HG02870 (cell line): ENCODE data around the gene CD247.

Source experiments
- ATAC-seq: cut with Tn5 transposase; IDR thresholded peaks from one replicate; pipeline ENCODE4 v1.9.1; 2021; ENCODE audit warnings: mild to moderate bottlenecking, moderate library complexity; ENCODE audit not compliant: unreplicated experiment

Gene CD247

DNA sequence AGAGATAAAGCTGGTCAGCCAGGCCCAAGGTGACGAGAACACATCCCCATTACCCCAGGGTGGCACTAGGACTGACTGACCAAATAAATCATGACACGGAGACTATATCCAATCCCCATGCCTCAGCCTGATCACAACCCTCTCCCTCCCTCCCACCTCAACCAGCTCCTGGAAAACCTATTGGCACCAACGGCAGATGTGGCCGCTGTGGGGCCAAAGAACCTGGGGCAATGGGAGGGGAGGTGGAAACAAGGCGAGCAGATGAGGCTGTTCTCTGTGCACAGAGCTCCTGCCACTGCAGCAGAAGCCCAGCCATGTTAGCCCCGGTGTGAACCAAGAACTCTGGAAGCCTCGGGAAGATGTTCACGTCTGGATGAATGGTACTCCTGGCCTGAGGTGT lies 77.6 kb downstream of the CD247 start:
- ATAC-seq = no peak

DNA sequence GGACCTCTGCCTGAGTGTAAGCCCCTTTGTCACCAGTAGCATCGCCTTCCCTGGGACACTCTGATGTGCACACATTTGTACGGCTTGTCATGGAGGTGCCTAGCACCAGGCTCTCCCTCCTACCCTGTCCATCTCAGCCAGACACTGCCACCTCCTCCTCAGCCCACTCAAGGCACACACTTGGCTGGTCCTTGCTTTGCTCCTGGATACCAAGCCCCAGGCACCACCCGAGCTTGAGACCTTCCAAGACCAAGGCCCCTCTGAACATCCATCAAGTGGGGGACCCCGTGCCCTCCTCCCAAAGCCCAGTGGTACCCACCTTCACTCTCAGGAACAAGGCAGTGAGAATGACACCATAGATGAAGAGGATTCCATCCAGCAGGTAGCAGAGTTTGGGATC lies 78.0 kb downstream of the CD247 start:
- no peak for ATAC-seq

DNA sequence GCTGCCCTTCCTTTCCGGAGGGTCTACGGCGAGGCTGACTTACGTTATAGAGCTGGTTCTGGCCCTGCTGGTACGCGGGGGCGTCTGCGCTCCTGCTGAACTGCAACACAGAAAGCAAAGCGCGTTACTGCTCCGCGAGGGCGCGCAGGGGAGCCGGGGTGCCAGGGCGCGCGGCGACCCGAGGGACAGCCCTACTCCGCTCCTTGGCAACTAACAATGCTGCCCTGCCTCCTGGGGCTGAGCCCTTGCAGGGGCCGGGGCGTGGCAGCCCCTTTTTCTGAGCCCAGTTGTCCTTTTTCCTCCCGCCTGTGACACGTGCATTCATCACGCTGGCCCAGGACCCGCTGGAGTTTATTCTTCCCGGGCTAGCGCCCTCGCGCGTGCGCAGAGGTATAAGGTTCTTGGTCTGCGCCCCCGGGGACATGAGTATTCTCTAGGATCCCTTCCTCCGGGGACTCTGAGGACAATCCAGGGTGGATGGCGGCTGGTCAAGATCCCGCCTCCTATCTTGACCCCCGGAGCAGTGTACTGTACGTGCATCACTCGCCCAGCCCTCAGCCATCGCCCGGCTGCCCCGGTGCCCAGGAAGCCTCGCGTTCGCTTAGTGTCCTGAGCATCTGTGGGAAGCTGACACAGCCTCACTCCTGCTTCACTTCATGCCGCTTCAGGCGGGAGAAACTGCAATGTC lies 78.9 kb downstream of the CD247 start:
- ATAC-seq = no peak

DNA sequence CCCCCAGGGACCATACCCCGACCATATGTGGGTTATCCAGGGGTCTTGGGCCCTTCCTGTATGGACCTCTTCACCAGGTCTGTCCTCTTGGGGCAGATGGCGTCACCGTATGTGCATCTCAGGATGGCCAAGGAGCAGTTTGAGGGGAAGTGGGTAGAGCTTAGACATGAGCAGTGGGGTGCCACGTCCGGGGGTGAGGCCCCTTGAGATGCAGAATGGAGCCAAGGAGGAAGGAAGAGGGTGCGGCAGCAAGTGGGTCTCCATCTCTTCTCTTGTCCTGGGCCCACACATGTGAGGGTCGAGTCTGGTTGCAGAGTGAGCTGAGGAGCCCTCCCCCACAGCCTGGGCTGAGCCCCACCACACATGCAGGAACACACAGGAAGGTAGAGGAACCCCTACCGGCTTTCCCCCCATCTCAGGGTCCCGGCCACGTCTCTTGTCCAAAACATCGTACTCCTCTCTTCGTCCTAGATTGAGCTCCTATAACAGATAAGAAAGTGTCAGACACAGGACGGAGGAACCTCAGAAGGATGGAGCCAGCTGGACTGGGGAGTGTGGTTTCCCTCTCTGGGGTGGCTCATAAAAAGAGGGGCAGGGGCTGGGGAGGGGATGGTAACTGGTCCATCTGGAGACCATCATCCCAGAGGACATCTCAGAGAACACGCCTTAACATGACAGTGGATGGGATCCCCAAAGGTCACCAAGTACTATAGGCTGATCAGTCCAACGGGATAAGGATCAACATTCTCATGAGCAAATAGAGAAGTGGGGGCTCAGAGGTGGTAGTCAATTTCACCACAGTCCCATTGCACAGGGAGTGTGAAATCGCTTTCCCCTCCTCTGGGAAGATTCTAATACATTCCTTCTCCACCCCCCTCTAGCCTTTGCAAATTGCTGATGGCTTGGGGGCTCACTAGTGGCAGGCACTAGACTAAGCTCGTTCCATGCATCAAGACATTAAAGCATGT lies 79.9 kb downstream of the CD247 start:
- no peak for ATAC-seq

DNA sequence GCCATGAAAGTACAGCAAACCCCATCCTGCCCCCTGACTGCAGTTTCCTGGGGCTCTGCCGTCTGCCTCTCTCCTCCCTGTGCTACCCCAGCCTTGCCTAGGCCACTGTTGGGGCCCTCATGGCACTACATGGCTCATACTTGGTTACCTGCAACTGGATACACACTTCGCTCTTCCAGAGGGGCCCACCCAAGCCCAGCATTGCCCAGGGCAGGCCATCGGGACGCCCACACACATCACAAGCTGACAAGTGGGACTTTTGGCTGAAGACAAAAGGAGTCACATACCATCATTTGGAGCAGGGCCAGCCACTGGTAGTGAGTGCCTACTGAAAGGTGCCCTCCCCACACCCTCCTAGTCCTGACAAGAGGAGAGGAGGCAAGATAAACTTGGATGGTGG lies 82.8 kb downstream of the CD247 start:
- no peak for ATAC-seq

DNA sequence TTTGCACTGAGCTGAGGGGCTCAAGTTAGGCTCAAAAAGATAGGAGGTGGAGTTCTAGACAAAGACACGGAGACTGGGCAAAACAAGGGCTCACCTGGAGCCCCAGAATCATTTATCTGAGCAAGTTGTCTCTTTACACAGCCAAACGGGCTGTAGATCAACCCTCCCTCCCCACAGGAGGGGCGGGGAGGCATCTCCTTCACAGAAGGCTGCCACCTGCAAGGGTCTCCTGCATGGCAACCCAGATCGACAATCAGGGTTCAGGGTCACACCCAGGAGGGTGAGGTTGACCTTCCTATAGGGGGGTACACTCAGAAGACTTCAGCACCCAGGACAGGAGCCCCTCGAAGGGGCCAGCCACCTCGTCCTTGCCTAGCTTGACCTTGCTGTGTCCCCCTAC lies 84.0 kb downstream of the CD247 start:
- no peak for ATAC-seq

DNA sequence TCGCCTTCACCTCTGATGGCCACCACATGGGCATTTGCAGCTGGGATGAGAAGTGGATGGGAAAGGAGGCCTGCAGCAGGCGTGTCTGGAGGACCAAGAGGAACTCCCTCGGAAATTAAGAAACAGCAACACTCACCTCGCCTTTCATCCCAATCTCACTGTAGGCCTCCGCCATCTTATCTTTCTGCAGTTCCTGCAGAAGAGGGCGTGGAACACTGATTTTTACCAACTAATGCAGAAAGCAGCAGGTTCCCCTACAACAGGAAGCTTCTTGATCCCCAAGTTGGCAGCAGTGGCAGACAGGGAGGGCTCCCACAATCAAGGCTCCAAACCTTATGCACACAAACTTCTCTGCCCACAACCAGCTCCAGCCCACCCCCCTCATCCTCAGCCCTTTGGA lies 84.4 kb downstream of the CD247 start:
- ATAC-seq = no peak

DNA sequence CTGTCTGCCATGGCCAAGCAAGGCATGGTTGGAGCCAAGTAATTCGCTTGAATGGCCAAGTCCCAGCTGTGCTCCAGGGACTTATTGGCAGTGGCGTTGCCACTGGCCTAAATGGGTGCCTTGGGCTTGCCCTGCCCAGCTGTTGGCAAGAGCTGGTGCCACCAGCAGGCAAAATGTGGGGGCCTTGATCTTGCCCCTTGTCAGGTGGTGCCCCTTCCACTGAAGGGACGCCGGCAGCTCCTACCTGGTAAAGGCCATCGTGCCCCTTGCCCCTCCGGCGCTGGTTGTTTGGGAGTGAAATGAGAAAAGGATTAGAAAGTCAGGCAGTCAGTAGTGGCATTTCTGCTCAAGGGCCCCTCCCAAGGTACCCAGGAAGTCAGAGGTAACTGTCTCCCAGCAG lies 85.5 kb downstream of the CD247 start:
- ATAC-seq = no peak

DNA sequence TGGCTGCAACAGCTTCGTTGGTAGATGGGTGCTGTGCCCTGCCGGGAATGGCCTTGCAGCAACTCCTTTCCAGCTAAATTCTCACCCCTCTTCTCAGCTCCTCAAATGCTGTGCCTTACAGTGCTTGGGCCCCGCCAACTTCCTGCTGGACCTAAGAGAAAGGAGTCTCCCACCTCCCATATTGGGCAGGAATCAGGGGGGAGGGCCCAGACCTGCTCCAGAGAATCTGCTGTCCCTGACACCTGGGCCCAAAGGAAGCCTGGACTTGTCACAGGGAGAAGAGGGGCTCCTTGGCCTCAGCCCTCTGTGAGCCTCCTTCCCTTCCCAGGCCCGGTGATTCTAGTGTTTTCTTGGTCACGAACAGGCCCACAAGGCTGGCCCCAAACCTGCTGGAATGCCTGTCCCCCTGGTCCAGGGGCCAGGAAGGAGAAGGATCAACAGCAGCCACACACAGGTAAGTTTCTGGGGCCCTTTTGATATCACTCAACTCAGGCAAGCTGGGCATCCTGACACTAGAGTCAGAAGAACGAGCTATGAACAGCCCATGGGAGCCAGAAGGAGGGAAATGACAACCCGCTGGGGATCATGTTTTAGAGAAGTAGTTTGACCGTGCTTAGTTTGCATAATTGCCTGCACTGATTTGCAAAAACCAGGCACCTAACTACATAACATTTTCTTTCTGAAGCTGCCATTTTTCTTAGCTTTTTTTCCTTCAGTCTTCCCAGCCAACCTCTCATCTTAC lies 86.2 kb downstream of the CD247 start:
- ATAC-seq = no peak

DNA sequence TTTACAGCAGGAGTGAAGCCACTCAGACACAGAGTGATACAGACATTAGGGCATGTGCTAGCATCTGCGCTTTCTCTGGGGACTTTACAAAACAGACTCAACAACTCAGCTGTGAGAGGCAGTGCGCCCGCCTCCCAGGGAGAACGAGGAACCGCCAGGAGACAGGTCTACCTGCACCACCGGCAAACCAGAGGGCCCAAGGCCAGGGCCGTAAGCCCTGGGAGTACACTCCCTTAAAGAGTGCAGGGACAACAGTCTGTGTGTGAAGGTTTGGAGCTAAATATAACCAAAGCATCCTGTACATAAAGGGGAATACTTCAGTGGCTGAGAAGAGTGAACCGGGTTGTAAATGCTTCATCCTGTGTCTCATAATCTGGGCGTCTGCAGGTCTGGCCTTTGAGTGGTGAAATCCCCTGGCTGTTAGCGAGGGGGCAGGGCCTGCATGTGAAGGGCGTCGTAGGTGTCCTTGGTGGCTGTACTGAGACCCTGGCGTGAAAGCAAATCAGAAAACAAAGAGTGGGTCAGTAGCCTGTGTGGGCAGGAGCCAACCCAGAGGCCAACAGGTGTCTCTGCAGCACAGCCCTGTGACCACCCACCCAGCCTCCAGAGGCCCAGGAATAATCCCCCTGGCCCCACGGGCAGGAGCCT lies 86.9 kb downstream of the CD247 start:
- no peak for ATAC-seq

DNA sequence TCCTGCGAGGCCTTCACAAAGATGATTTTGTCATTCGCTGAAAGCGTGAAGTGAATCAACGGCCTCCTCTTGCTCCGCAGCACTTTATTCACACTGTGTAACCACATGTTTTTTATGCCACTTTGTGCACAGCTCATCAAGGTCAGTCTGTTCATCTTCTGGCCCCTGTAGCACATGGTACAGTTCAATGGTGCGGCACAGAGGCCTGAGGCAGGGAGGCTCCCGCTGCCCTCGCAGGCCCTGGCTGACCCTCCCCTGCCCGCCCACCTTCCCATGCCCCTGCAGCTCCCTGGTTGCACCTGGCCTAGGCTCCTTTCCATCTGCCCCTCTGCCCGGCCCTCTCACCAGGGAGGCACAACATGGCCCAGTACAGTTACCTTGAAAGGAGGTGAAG lies 87.5 kb downstream of the CD247 start:
- no peak for ATAC-seq

DNA sequence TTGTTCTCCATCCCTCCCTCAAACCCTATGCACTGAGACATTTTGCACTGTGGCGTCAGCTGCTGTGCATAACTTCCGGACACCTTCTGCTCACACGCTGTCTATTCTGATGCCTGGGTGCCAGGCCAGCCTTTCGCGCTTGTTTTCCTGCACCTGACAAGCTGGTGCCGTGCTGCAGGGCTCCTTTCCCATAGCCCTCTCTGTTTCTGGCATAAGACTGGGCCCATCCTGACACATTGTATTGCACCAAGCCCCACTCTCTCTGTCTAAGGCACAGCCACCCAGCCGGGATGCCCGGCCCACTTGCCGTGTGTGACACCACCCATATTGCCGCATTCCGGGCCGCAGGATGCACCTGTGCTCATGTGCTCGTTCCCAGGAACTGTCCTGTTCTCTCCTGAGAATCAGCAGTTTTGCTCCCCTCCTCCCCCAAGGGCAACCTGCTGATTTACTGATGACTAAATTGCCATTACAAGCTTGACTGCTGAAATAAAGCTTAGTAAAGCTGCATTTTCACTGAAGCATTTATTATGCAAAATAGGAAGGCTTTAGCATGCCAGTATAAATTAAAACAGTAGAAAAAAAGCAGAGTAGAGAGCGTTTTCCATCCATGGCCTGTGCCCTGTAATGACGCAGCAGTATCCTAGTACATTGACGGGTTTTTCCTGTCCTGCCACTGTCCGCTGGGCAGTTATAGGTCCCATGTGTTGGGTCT lies 88.0 kb downstream of the CD247 start:
- peak; percentile 50 for ATAC-seq

DNA sequence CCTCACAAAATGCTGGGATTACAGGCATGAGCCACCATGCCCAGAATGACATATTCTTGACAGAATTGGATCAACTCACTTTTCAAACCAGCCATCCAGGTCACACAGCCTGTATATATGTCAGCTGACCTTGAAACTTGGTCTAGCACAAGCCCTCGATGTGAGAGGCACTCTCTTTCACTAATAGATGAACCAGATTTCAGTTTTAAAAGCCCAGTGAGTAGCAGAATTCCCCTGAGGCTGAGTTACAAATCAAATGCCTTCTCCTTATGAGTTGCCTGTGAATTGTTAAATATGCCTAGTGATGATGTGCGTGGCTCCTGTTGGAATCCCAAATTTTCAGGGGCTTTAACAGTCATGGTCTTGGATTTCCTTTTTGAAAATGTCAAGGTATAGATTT lies 88.7 kb downstream of the CD247 start:
- no peak for ATAC-seq

DNA sequence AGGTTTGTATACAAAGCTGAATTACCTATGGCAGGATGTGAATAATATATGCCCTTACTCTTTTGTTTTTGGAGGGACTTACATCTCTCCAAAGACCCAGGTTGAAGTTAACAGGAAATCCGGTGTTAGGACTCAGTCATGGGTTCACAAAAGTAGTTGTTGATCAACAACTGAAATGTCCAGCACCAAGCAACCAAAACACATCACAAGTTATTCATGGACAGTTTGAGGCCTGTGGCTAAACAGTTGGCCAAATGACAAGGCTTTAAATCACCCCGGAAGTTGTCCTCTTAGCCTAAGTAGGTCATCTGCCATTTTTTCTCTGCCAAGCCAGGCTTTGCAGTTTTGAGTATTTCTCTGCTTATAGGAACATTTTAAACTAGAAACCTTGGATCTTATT lies 89.9 kb downstream of the CD247 start:
- ATAC-seq = no peak

DNA sequence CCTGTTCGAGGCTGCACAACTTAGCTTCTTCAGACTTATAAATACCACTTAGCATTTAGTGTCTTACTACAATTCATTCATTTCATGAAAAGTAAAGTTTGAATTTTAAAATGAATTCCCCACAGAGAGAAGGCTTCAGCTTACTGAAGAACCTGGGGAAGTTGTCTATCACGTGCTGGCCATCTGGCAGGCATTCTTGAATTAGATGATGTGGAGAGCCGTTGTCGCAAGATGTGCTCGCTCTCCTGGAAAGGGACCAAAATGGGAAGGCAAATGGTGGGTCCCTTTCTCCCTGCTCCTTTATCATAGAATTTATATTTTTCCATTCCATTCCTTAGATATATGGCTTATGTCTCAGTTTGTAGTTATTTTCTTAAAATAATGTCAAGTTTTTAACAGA lies 90.5 kb downstream of the CD247 start:
- ATAC-seq = no peak

DNA sequence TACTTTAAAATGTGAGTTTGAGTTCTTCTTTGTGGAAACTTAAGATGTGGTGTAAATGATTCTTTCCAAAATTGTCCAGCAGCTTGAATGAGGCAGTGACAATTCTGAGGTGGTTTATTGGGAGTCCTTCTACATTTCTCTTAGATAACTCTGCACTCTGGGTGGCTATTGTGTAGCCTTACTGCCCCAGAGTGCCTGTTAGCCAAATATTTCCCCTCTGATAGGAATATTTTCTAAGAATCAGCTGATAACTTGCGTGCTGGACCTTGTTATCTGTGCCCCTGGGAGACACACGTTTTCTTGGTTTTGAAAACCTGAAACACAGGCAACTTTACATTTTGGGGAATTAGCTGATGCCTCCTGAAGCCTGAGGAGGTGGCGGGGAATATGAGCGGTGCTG lies 91.6 kb downstream of the CD247 start:
- no peak for ATAC-seq

DNA sequence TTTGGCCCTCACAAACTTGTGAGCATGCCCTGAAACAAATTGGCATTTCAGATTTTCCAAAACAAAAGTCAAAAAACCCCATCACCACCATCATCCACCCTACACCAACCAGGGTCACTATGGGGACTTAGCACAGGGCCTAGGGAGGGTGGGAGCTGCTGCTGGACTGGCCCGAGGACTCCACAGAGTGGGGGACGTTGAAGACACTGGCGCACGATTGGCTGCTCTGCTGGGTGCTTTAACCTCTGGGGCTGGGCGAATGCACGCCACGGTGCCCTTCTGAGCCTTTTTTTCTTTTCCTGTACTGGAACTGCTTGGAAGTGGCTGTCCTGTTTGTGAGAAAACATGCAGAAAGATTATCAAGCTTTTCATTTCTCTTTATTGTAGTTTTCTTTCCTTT lies 92.8 kb downstream of the CD247 start:
- ATAC-seq = no peak

DNA sequence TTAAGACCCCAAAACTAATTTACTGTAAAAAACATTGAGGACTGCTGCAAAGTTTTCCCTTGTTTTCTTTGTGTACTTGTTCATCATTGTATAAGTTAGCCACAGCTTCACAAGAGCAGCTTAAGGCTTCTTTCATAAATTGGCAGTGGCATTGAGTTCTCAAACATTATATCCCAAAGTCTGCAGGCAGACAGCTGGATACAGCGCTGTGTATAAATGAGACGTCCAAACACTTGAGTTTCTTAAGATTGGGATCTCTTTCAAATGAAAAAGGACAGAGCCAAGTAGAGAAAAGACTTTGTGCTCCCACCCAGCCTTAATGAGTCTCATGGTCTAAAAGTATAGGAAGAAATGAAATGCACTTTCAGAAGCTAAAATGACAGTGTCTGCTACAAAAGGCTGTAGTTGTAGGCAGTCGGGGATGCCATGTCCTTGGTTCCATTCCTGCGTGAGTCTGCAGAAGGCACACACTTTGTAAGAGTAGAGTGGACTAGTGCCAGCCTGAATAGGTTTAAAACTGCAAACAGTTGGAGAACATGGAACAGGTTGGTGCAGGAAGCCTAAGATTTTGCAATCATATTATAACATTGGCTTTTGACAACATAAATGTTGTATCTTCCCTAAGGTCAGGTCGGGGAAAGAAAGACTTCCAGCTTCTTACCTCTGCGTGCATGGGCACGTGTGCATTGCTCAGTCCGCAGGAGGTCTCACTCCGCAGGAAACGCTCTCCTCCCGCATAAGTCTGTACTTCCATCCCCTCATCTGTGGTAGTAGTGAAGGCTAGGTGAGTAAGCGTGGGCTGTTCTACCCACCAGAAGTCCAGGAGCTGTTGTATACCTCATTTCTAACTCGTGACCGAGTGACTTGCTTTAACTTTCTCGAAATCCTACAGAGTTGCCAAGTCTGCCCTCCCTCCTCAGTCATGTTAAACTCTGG lies 94.4 kb downstream of the CD247 start:
- ATAC-seq = no peak

DNA sequence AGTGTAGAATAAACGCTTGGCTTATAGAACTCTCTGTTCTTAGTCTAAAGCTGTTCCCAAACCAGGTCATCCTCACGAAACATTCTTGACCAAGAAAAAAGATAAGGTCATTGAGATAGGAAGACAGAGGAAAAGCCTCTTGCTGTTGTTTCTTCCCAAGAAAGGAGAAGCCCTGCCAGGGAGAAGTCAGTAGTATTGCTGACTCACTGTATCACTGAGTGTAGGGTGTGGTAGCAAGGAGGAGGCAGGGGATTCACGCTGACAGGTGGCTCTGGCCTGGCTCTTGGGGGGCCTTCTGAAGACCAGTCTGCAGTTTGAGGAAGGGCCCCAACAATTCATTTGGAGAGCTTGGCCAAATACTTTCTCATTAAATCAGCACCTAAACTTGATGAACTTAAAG lies 97.8 kb downstream of the CD247 start:
- ATAC-seq = no peak
